HepG2 (cell line): ENCODE data around the gene AFTPH. TPM values are rescaled to one million over a fixed set of nuclear protein-coding genes. Genes with fewer than 3 reads are reported as not detected.

Experiments
- FOSL1 ChIP-seq: sonication (generic); formaldehyde crosslinking; IDR thresholded peaks from 2 replicates; pipeline ENCODE4 v1.9.0; 2021; ENCODE audit warnings: missing genetic modification reagents, borderline replicate concordance
- HBP1 ChIP-seq: IDR thresholded peaks from 2 replicates; pipeline ENCODE4 v1.6.1; 2016; ENCODE audit warnings: low read depth, control low read depth
- KDM4B ChIP-seq: sonication (generic); formaldehyde crosslinking; IDR thresholded peaks from 2 replicates; pipeline ENCODE4 v1.4.0; 2020; ENCODE audit warnings: missing genetic modification reagents
- KLF11 ChIP-seq: IDR thresholded peaks from 2 replicates; pipeline ENCODE4 v1.6.1; 2016; ENCODE audit warnings: missing compliant biosample characterization
- PRDM15 ChIP-seq: sonication (generic); formaldehyde crosslinking; IDR thresholded peaks from 2 replicates; pipeline ENCODE4 v1.4.0; 2020; ENCODE audit warnings: missing genetic modification reagents
- RFX3 ChIP-seq: IDR thresholded peaks from 2 replicates; pipeline ENCODE4 v1.6.1; 2016; ENCODE audit warnings: missing biosample characterization, missing genetic modification reagents
- TBL1XR1 ChIP-seq: fragments of 150-350 bp; IDR thresholded peaks from 2 replicates; pipeline ENCODE4 v1.6.1; 2014; ENCODE audit warnings: borderline replicate concordance, low read length; ENCODE audit not compliant: partially characterized antibody
- TCF12 ChIP-seq, 2 experiments: fragments of 450-650 bp in 1 of 2; sonication (generic) in 1 of 2; formaldehyde crosslinking in 1 of 2; IDR thresholded peaks; 2 replicates each; pipeline versions ENCODE4 v1.6.1 to v1.8.0; 2017 to 2022; ENCODE audit warnings: antibody characterized with exemption in 1 of 2, mild to moderate bottlenecking in 1 of 2, missing genetic modification reagents in 1 of 2, moderate library complexity in 1 of 2
- ZNF329 ChIP-seq: sonication (generic); formaldehyde crosslinking; IDR thresholded peaks from 2 replicates; pipeline ENCODE4 v1.9.0; 2021; ENCODE audit warnings: low read depth, mild to moderate bottlenecking, missing genetic modification reagents
- ZNF44 ChIP-seq: sonication (generic); formaldehyde crosslinking; IDR thresholded peaks from 2 replicates; pipeline ENCODE4 v1.5.1; 2020; ENCODE audit warnings: mild to moderate bottlenecking, missing genetic modification reagents
- ZNF484 ChIP-seq: sonication (generic); formaldehyde crosslinking; IDR thresholded peaks from 2 replicates; pipeline ENCODE4 v1.5.1; 2020; ENCODE audit warnings: mild to moderate bottlenecking, low read depth, missing genetic modification reagents, borderline replicate concordance
- ZNF773 ChIP-seq: sonication (generic); formaldehyde crosslinking; IDR thresholded peaks from 2 replicates; pipeline ENCODE4 v1.4.0; 2020; ENCODE audit warnings: missing genetic modification reagents, borderline replicate concordance
- ZNF800 ChIP-seq: sonication (generic); formaldehyde crosslinking; IDR thresholded peaks from 2 replicates; pipeline ENCODE4 v1.4.0; 2020; ENCODE audit warnings: missing genetic modification reagents
- ZZZ3 ChIP-seq: sonication (generic); formaldehyde crosslinking; IDR thresholded peaks from 2 replicates; pipeline ENCODE4 v1.4.0; 2020; ENCODE audit warnings: missing genetic modification reagents, mild to moderate bottlenecking, borderline replicate concordance
- polyA plus RNA-seq, 8 experiments: library from polyadenylated mRNA; depleted of rRNA in 3 of 8; stranded (reverse) in 7 of 8; unstranded in 1 of 8; fragments of >200 nt; fragmentation: Illumina TruSeq in 4 of 8; extraction: Trizol in 4 of 8; gene quantifications; 2 replicates each; pipeline versions ENCODE4 v1.2.1 to v1.2.3, GENCODE V29; 2011 to 2016; ENCODE audit warnings: low read depth in 4 of 8, missing spikeins in 1 of 8, mixed read lengths in 1 of 8; ENCODE audit not compliant: insufficient read depth in 1 of 8
- total RNA-seq, 5 experiments: library from RNA; depleted of rRNA; stranded (reverse); fragments of >200 nt; fragmentation: Illumina TruSeq; extraction: Trizol; gene quantifications; 2 replicates each; pipeline ENCODE4 v1.2.3, GENCODE V29; 2016; ENCODE audit warnings: low read depth in 1 of 5
- TF ChIP-seq, protein P1 (sequence below): sonication (generic); formaldehyde crosslinking; IDR thresholded peaks from 2 replicates; pipeline ENCODE4 v1.4.0; 2020; ENCODE audit warnings: missing genetic modification reagents

AFTPH gene
- total and polyA plus RNA-seq, 2 of the 13 experiments (the other 11 are each of a cell fraction or from before 2014, with no cell fraction given): 27.5 to 36.8 TPM

- TF ChIP-seq PRDM15 (no peak), RFX3 (CRISPR knock-in tag) (no peak), TCF12 (IDR thresholded peaks at IDR 0.05) (no peak), TCF12 (CRISPR knock-in tag; IDR thresholded peaks at IDR 0.05) (peak; percentile 84), ZNF44 (CRISPR knock-in tag) (no peak), HBP1 (peak; percentile 20; the same call in 1 of the 2 replicates), ZNF800 (CRISPR knock-in tag) (no peak), ZNF773 (CRISPR knock-in tag) (no peak), FOSL1 (no peak), KDM4B (CRISPR knock-in tag) (0 out of 2 replicates have a peak, but pooled peaks have one; percentile 42), ZNF484 (no peak), ZNF329 (CRISPR knock-in tag) (no peak; the same call in 1 of the 2 replicates), ZZZ3 (CRISPR knock-in tag) (no peak), TBL1XR1 (peak; percentile 41), KLF11 (no peak; the same call in 1 of the 2 replicates)
- TF ChIP-seq, protein P1, sequence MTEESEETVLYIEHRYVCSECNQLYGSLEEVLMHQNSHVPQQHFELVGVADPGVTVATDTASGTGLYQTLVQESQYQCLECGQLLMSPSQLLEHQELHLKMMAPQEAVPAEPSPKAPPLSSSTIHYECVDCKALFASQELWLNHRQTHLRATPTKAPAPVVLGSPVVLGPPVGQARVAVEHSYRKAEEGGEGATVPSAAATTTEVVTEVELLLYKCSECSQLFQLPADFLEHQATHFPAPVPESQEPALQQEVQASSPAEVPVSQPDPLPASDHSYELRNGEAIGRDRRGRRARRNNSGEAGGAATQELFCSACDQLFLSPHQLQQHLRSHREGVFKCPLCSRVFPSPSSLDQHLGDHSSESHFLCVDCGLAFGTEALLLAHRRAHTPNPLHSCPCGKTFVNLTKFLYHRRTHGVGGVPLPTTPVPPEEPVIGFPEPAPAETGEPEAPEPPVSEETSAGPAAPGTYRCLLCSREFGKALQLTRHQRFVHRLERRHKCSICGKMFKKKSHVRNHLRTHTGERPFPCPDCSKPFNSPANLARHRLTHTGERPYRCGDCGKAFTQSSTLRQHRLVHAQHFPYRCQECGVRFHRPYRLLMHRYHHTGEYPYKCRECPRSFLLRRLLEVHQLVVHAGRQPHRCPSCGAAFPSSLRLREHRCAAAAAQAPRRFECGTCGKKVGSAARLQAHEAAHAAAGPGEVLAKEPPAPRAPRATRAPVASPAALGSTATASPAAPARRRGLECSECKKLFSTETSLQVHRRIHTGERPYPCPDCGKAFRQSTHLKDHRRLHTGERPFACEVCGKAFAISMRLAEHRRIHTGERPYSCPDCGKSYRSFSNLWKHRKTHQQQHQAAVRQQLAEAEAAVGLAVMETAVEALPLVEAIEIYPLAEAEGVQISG (CRISPR knock-in tag): peak; percentile 98
Measured at GRCh38 chr2:64523666-64524603, at the start of gene AFTPH (continued).
